HCT116 (cell line): ENCODE results near the gene MALT1.

Experiments used
- CBX3 ChIP-seq: IDR thresholded peaks from 2 replicates; pipeline ENCODE4 v1.6.1; 2012; ENCODE audit warnings: low read depth
- CTCF ChIP-seq, 3 experiments: fragments of 200-600 bp in 1 of 3; sonication (generic) in 1 of 3; IDR thresholded peaks in 2 of 3; conservative IDR thresholded peaks in 1 of 3; 2 replicates each; pipeline ENCODE4 v1.5.1; 2012 to 2017; ENCODE audit warnings: low read depth in 2 of 3, low read length in 2 of 3, antibody characterized with exemption in 1 of 3, borderline replicate concordance in 1 of 3, control low read depth in 1 of 3, mild to moderate bottlenecking in 1 of 3, mixed read lengths in 1 of 3, mixed run types in 1 of 3, moderate library complexity in 1 of 3; ENCODE audit not compliant: insufficient read depth in 1 of 3
- EZH2 ChIP-seq: fragments of 200-600 bp; sonication (generic); IDR thresholded peaks from 2 replicates; pipeline ENCODE4 v1.6.1; 2017; ENCODE audit warnings: antibody characterized with exemption, mixed run types
- POLR2A ChIP-seq: IDR thresholded peaks from 2 replicates; pipeline ENCODE4 v1.7.0; 2011; ENCODE audit warnings: borderline replicate concordance; ENCODE audit not compliant: insufficient read depth, insufficient read length; ENCODE audit errors: extremely low read depth
- POLR2AphosphoS5 ChIP-seq: IDR thresholded peaks from 2 replicates; pipeline ENCODE4 v1.6.1; 2011; ENCODE audit warnings: mild to moderate bottlenecking, low read depth, low read length, moderate library complexity
- RAD21 ChIP-seq: IDR thresholded peaks from 2 replicates; pipeline ENCODE4 v1.6.1; 2012; ENCODE audit warnings: low read depth, mild to moderate bottlenecking
- ZNF274 ChIP-seq: fragments of 200-500 bp; sonication (Bioruptor generic); IDR thresholded peaks from 2 replicates; pipeline ENCODE4 v1.6.1; 2014; ENCODE audit warnings: mild to moderate bottlenecking, low read depth, low read length, inconsistent platforms

- TF ChIP-seq POLR2A (no peak), CTCF (IDR thresholded peaks at IDR 0.05 in 2 of 3, conservative IDR thresholded peaks at IDR 0.05 in 1 of 3; ENCODE audit: borderline replicate concordance in 1 of 3, insufficient read depth in 1 of 3, low read depth in 2 of 3, low read length in 2 of 3) (no peak), POLR2AphosphoS5 (no peak), EZH2 (no peak), CBX3 (no peak), RAD21 (no peak), ZNF274 (no peak)
Observed at GRCh38 chr18:58624011-58624410, 47.3 kb upstream of the MALT1 start.
